ENCODE measurements around the gene HBG2. TPM values are rescaled to one million over a fixed set of nuclear protein-coding genes. Genes with fewer than 3 reads are reported as not detected.
"Not testable (repeated sequence)": the region's sequence is repeated elsewhere in the genome, so short reads cannot be mapped to it uniquely, and the experiment has no call there.

The HBG2 gene
- polyA plus RNA-seq: 1.2 TPM in 1 of 2 replicates, not detected in the other
- not detected in 2 replicates for polyA minus RNA-seq

- H3K9me3 ChIP-seq (ENCODE audit: low read length); H4K20me1 ChIP-seq (ENCODE audit: insufficient read depth); H3K4me3 ChIP-seq (ENCODE audit: low read length); H3K36me3 ChIP-seq (ENCODE audit: insufficient read depth, low read length); H3K9ac ChIP-seq (ENCODE audit: low read length); H3K27ac ChIP-seq (ENCODE audit: low read length); H3K79me2 ChIP-seq (replicated peaks; ENCODE audit: insufficient read depth, low read length); H3F3A ChIP-seq (ENCODE audit: insufficient read depth, low read length, poor library complexity, severe bottlenecking); H3K4me2 ChIP-seq (ENCODE audit: low read length); H3K9me2 ChIP-seq (ENCODE audit: insufficient read depth, low read length); H3K27me3 ChIP-seq (ENCODE audit: insufficient read depth, low read depth, low read length); H2AFZ ChIP-seq (ENCODE audit: low read depth, low read length): not testable (repeated sequence)
Observed at GRCh38 chr11:5254646-5255413, at the start of gene HBG2. Gene HBG2, minus strand, starts transcription at chr11:5254781. Its CDS starts 53 bp downstream, at chr11:5254728.

GRCh38 chr11:5304046-5304445, 49.5 kb upstream of the HBG2 start:
- H3K27me3 ChIP-seq (ENCODE audit: insufficient read depth, low read depth, low read length): no peaks in the 10 kb centered on the region
- H4K20me1 ChIP-seq (ENCODE audit: insufficient read depth): no peaks in the 10 kb centered on the region
- H3F3A ChIP-seq (ENCODE audit: insufficient read depth, low read length, poor library complexity, severe bottlenecking): no peaks in the 10 kb centered on the region
- no peak overlapping the region for H3K9ac ChIP-seq (ENCODE audit: low read length)
- H3K9me2 ChIP-seq (ENCODE audit: insufficient read depth, low read length): no peaks in the 10 kb centered on the region
- H3K27ac ChIP-seq (ENCODE audit: low read length): no peak overlapping the region
- no peak overlapping the region for H2AFZ ChIP-seq (ENCODE audit: low read depth, low read length)
- no peaks in the 10 kb centered on the region for H3K79me2 ChIP-seq (replicated peaks; ENCODE audit: insufficient read depth, low read length)
- TF ChIP-seq REST (IDR thresholded peaks at IDR 0.05; ENCODE audit: borderline replicate concordance): no peak
- no peak for TF ChIP-seq EP300 (conservative IDR thresholded peaks at IDR 0.05; ENCODE audit: poor library complexity, severe bottlenecking)
- no peak for TF ChIP-seq POLR2AphosphoS5 (IDR thresholded peaks at IDR 0.05)
- no peak for TF ChIP-seq TAF1 (IDR thresholded peaks at IDR 0.05; ENCODE audit: low read depth)
- TF ChIP-seq RAD21 (conservative IDR thresholded peaks at IDR 0.05): no peak
- TF ChIP-seq MXI1 (conservative IDR thresholded peaks at IDR 0.05; ENCODE audit: poor library complexity, severe bottlenecking): no peak
- no peak for TF ChIP-seq EZH2 (IDR thresholded peaks at IDR 0.05; ENCODE audit: borderline replicate concordance, insufficient read depth, low read length, poor library complexity, severe bottlenecking)
- no peaks in the 10 kb centered on the region for H3K36me3 ChIP-seq (ENCODE audit: insufficient read depth, low read length)
- no peaks in the 10 kb centered on the region for H3K9me3 ChIP-seq (ENCODE audit: low read length)
- H3K4me2 ChIP-seq (ENCODE audit: low read length): no peak overlapping the region
- no peak overlapping the region for H3K4me3 ChIP-seq (ENCODE audit: low read length)

GRCh38 chr11:5303626-5304025, 49.0 kb upstream of the HBG2 start:
- no peaks in the 10 kb centered on the region for H3K79me2 ChIP-seq (replicated peaks; ENCODE audit: insufficient read depth, low read length)
- H3K4me3 ChIP-seq (ENCODE audit: low read length): no peak overlapping the region
- H3K27me3 ChIP-seq (ENCODE audit: insufficient read depth, low read depth, low read length): no peaks in the 10 kb centered on the region
- no peaks in the 10 kb centered on the region for H3K9me3 ChIP-seq (ENCODE audit: low read length)
- no peak overlapping the region for H2AFZ ChIP-seq (ENCODE audit: low read depth, low read length)
- H3K27ac ChIP-seq (ENCODE audit: low read length): no peak overlapping the region
- H3F3A ChIP-seq (ENCODE audit: insufficient read depth, low read length, poor library complexity, severe bottlenecking): no peaks in the 10 kb centered on the region
- H3K4me2 ChIP-seq (ENCODE audit: low read length): no peak overlapping the region
- TF ChIP-seq REST (IDR thresholded peaks at IDR 0.05; ENCODE audit: borderline replicate concordance): no peak
- no peak for TF ChIP-seq RAD21 (conservative IDR thresholded peaks at IDR 0.05)
- no peak for TF ChIP-seq CTCF (IDR thresholded peaks at IDR 0.05; ENCODE audit: poor library complexity, severe bottlenecking)
- no peak for TF ChIP-seq POLR2AphosphoS5 (IDR thresholded peaks at IDR 0.05)
- TF ChIP-seq TAF1 (IDR thresholded peaks at IDR 0.05; ENCODE audit: low read depth): no peak
- no peak for TF ChIP-seq MXI1 (conservative IDR thresholded peaks at IDR 0.05; ENCODE audit: poor library complexity, severe bottlenecking)
- TF ChIP-seq EZH2 (IDR thresholded peaks at IDR 0.05; ENCODE audit: borderline replicate concordance, insufficient read depth, low read length, poor library complexity, severe bottlenecking): no peak
- TF ChIP-seq EP300 (conservative IDR thresholded peaks at IDR 0.05; ENCODE audit: poor library complexity, severe bottlenecking): no peak
- no peak for TF ChIP-seq SMC3 (conservative IDR thresholded peaks at IDR 0.05; ENCODE audit: poor library complexity)
- H3K9ac ChIP-seq (ENCODE audit: low read length): no peak overlapping the region
- H3K9me2 ChIP-seq (ENCODE audit: insufficient read depth, low read length): no peaks in the 10 kb centered on the region
- no peaks in the 10 kb centered on the region for H4K20me1 ChIP-seq (ENCODE audit: insufficient read depth)
- H3K36me3 ChIP-seq (ENCODE audit: insufficient read depth, low read length): no peaks in the 10 kb centered on the region
